K562 (cell line): ENCODE measurements around the gene UPF2. TPM values are rescaled to one million over a fixed set of nuclear protein-coding genes. Genes with fewer than 3 reads are reported as not detected.

Source experiments
- CHD1 ChIP-seq: fragments of 200-600 bp; sonication (generic); IDR thresholded peaks from one replicate; pipeline ENCODE4 v1.6.1; 2012; ENCODE audit warnings: mild to moderate bottlenecking, moderate library complexity, low read length, inconsistent platforms
- ETV1 ChIP-seq: fragments of 450-650 bp; conservative IDR thresholded peaks from 2 replicates; pipeline ENCODE4 v1.6.1; 2016; ENCODE audit warnings: missing genetic modification characterization, control low read depth, low read depth, missing compliant biosample characterization
- FIP1L1 ChIP-seq: fragments of 200-400 bp; formaldehyde crosslinking; IDR thresholded peaks from 2 replicates; pipeline ENCODE4 v1.6.1; 2018; ENCODE audit warnings: mild to moderate bottlenecking, low read depth, low read length; ENCODE audit not compliant: poor library complexity, severe bottlenecking
- FOXM1 ChIP-seq, 2 experiments: fragments of 450-650 bp in 1 of 2; sonication (generic) in 1 of 2; formaldehyde crosslinking in 1 of 2; IDR thresholded peaks; 2 replicates each; pipeline versions ENCODE4 v1.6.1 to v1.9.0; 2017 to 2022; ENCODE audit warnings: low read depth in 2 of 2, mild to moderate bottlenecking in 2 of 2, missing genetic modification reagents in 1 of 2, moderate library complexity in 1 of 2
- HNRNPLL ChIP-seq: fragments of 200-400 bp; formaldehyde crosslinking; IDR thresholded peaks from 2 replicates; pipeline ENCODE4 v1.6.1; 2017; ENCODE audit warnings: low read length, low read depth, mild to moderate bottlenecking; ENCODE audit not compliant: poor library complexity, severe bottlenecking
- MAFK ChIP-seq: IDR thresholded peaks from 2 replicates; pipeline ENCODE4 v1.6.1; 2011; ENCODE audit warnings: low read length, improper control_type of control experiment
- MAZ ChIP-seq, 2 experiments: fragments of 450-650 bp in 1 of 2; sonication (generic) in 1 of 2; formaldehyde crosslinking; IDR thresholded peaks in 1 of 2; conservative IDR thresholded peaks in 1 of 2; 2 replicates each; pipeline versions ENCODE4 v1.4.0 to v1.5.0; 2020; ENCODE audit warnings: mild to moderate bottlenecking in 1 of 2, missing genetic modification reagents in 1 of 2
- MIER1 ChIP-seq: fragments of 450-650 bp; IDR thresholded peaks from 2 replicates; pipeline ENCODE4 v1.6.1; 2016; ENCODE audit warnings: antibody characterized with exemption, mild to moderate bottlenecking, low read depth
- NFRKB ChIP-seq: fragments of 450-650 bp; IDR thresholded peaks from 2 replicates; pipeline ENCODE4 v1.6.1; 2016; ENCODE audit warnings: low read depth
- NRF1 ChIP-seq, 2 experiments: fragments of 450-650 bp; IDR thresholded peaks in 1 of 2; conservative IDR thresholded peaks in 1 of 2; 2 replicates each; pipeline ENCODE4 v1.6.1; 2014; ENCODE audit warnings: mild to moderate bottlenecking in 2 of 2
- ZBTB8A ChIP-seq: fragments of 450-650 bp; IDR thresholded peaks from 2 replicates; pipeline ENCODE4 v1.6.1; 2018; ENCODE audit warnings: mild to moderate bottlenecking, moderate library complexity; ENCODE audit not compliant: partially characterized antibody
- ZC3H11A ChIP-seq: IDR thresholded peaks from 2 replicates; pipeline ENCODE4 v1.6.1; 2012; ENCODE audit warnings: low read depth, low read length, improper control_type of control experiment
- ZNF143 ChIP-seq: sonication (generic); formaldehyde crosslinking; IDR thresholded peaks from 2 replicates; pipeline ENCODE4 v1.9.0; 2022; ENCODE audit warnings: mild to moderate bottlenecking, missing genetic modification reagents
- ZNF699 ChIP-seq: fragments of 250-450 bp; sonication (Bioruptor Pico); IDR thresholded peaks from 2 replicates; pipeline ENCODE4 v1.8.0; 2021; ENCODE audit warnings: mild to moderate bottlenecking, moderate library complexity; ENCODE audit not compliant: insufficient replicate concordance
- ZNF76 ChIP-seq: fragments of 250-450 bp; sonication (Bioruptor Pico); IDR thresholded peaks from 2 replicates; pipeline ENCODE4 v1.4.0; 2020; ENCODE audit warnings: mild to moderate bottlenecking, moderate library complexity, borderline replicate concordance
- ZNF79 ChIP-seq: fragments of 250-450 bp; sonication (Bioruptor Pico); IDR thresholded peaks from 2 replicates; pipeline ENCODE4 v1.4.0; 2020; ENCODE audit warnings: low read depth, mild to moderate bottlenecking, moderate library complexity
- polyA plus RNA-seq, 8 experiments: library from polyadenylated mRNA; depleted of rRNA in 4 of 8; stranded (reverse) in 5 of 8; unstranded in 3 of 8; fragments of >200 nt; fragmentation: Nextera tagmentation in 2 of 8; fragmentation: Illumina TruSeq in 1 of 8; extraction: Ambion mirVana in 2 of 8; extraction: Trizol in 1 of 8; gene quantifications; 2 replicates each; pipeline versions ENCODE4 v1.2.1 to v1.2.3, GENCODE V29; 2011 to 2014; ENCODE audit warnings: inconsistent platforms in 1 of 8, missing spikeins in 1 of 8
- total RNA-seq, 7 experiments: library from RNA; depleted of rRNA in 6 of 7; stranded (reverse); fragments of >200 nt in 6 of 7; fragmentation: Illumina TruSeq in 2 of 7; extraction: Trizol in 2 of 7; gene quantifications; 2 replicates each; pipeline versions ENCODE4 v1.2.1 to v1.2.3, GENCODE V29; 2011 to 2021; ENCODE audit warnings: low replicate concordance in 1 of 7
- TF ChIP-seq, protein P1 (sequence below), 2 experiments: IDR thresholded peaks; 2 replicates each; pipeline ENCODE4 v1.6.1; 2011; ENCODE audit warnings: borderline replicate concordance in 1 of 2, control low read depth in 1 of 2, low read depth in 1 of 2, low read length in 1 of 2, mild to moderate bottlenecking in 1 of 2, mixed read lengths in 1 of 2, moderate library complexity in 1 of 2; ENCODE audit not compliant: insufficient read depth in 1 of 2, insufficient read length in 1 of 2, poor library complexity in 1 of 2, severe bottlenecking in 1 of 2; ENCODE audit errors: extremely low read depth in 1 of 2
- TF ChIP-seq, protein P2 (sequence below): sonication (generic); formaldehyde crosslinking; IDR thresholded peaks from 2 replicates; pipeline ENCODE4 v1.8.1; 2023; ENCODE audit warnings: mild to moderate bottlenecking, missing genetic modification reagents
- TF ChIP-seq, protein P3 (sequence below): fragments of 450-650 bp; formaldehyde crosslinking; IDR thresholded peaks from 2 replicates; pipeline ENCODE4 v1.4.0; 2020; ENCODE audit warnings: mild to moderate bottlenecking, moderate library complexity
- TF ChIP-seq, protein P4 (sequence below), 3 experiments: IDR thresholded peaks in 2 of 3; conservative IDR thresholded peaks in 1 of 3; 2 replicates each; pipeline ENCODE4 v1.5.1; 2011 to 2012; ENCODE audit warnings: low read length in 3 of 3, mild to moderate bottlenecking in 3 of 3, control low read depth in 2 of 3, improper control_type of control experiment in 1 of 3, inconsistent platforms in 1 of 3, low read depth in 1 of 3, mixed read lengths in 1 of 3, moderate library complexity in 1 of 3; ENCODE audit not compliant: insufficient read depth in 2 of 3

The UPF2 gene
- total and polyA plus RNA-seq, 9 of the 15 experiments (the other 6 are each of a cell fraction or from before 2014, with no cell fraction given) = 13.9 to 37.7 (median 23.7) TPM

DNA sequence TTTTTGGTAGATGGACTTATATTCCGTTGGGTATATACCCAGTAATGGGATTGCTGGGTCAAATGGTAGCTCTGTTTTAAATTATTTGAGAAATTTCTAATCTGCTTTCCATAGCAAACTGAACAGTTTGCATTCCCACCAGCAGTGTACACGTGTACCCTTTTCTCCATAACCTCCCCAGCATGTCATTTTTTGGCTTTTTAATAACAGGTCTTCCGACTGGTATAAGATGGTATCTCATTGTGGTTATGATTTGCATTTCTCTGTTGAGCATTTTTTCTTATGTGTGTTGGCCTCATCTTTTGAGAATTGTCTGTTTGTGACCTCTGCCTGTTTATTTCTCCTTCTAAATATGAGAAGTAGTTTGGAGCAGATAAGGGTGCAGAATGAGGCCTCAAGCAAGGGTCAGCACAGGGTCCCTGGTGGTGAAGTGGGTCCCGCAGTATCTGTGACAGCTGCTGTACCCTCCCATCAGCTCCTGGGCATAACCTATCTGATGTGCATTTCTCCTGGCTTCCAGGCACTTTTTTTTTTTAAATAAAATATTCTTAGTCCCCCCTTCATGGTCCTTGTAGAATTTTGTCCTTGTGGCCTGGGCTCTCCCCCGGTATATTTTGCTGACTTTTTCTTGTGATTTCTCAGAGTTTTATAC lies 145.9 kb downstream of the UPF2 start (continued):
- TF ChIP-seq NRF1 (conservative IDR thresholded peaks at IDR 0.05 in 1 of 2, IDR thresholded peaks at IDR 0.05 in 1 of 2) = no peak
- no peak for TF ChIP-seq MAFK
- peak; percentile 28; the same call in 1 of the 2 replicates for TF ChIP-seq NFRKB
- no peak for TF ChIP-seq ZNF699 (CRISPR knock-in tag)
- no peak for TF ChIP-seq MIER1
- TF ChIP-seq ZNF79 = no peak
- TF ChIP-seq, protein P1, sequence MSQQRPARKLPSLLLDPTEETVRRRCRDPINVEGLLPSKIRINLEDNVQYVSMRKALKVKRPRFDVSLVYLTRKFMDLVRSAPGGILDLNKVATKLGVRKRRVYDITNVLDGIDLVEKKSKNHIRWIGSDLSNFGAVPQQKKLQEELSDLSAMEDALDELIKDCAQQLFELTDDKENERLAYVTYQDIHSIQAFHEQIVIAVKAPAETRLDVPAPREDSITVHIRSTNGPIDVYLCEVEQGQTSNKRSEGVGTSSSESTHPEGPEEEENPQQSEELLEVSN (IDR thresholded peaks at IDR 0.05; ENCODE audit: borderline replicate concordance in 1 of 2, extremely low read depth in 1 of 2, insufficient read depth in 1 of 2, insufficient read length in 1 of 2, low read depth in 1 of 2, low read length in 1 of 2, poor library complexity in 1 of 2, severe bottlenecking in 1 of 2) = no peak
- TF ChIP-seq, protein P2, sequence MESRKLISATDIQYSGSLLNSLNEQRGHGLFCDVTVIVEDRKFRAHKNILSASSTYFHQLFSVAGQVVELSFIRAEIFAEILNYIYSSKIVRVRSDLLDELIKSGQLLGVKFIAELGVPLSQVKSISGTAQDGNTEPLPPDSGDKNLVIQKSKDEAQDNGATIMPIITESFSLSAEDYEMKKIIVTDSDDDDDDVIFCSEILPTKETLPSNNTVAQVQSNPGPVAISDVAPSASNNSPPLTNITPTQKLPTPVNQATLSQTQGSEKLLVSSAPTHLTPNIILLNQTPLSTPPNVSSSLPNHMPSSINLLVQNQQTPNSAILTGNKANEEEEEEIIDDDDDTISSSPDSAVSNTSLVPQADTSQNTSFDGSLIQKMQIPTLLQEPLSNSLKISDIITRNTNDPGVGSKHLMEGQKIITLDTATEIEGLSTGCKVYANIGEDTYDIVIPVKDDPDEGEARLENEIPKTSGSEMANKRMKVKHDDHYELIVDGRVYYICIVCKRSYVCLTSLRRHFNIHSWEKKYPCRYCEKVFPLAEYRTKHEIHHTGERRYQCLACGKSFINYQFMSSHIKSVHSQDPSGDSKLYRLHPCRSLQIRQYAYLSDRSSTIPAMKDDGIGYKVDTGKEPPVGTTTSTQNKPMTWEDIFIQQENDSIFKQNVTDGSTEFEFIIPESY (CRISPR knock-in tag) = no peak
- TF ChIP-seq, protein P3, sequence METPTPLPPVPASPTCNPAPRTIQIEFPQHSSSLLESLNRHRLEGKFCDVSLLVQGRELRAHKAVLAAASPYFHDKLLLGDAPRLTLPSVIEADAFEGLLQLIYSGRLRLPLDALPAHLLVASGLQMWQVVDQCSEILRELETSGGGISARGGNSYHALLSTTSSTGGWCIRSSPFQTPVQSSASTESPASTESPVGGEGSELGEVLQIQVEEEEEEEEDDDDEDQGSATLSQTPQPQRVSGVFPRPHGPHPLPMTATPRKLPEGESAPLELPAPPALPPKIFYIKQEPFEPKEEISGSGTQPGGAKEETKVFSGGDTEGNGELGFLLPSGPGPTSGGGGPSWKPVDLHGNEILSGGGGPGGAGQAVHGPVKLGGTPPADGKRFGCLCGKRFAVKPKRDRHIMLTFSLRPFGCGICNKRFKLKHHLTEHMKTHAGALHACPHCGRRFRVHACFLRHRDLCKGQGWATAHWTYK (CRISPR knock-in tag) = no peak
- no peak for TF ChIP-seq ZC3H11A
- no peak for TF ChIP-seq FIP1L1
- no peak for TF ChIP-seq ETV1 (tag)
- TF ChIP-seq HNRNPLL = no peak
- no peak for TF ChIP-seq ZNF76 (CRISPR knock-in tag)
- TF ChIP-seq, protein P4, sequence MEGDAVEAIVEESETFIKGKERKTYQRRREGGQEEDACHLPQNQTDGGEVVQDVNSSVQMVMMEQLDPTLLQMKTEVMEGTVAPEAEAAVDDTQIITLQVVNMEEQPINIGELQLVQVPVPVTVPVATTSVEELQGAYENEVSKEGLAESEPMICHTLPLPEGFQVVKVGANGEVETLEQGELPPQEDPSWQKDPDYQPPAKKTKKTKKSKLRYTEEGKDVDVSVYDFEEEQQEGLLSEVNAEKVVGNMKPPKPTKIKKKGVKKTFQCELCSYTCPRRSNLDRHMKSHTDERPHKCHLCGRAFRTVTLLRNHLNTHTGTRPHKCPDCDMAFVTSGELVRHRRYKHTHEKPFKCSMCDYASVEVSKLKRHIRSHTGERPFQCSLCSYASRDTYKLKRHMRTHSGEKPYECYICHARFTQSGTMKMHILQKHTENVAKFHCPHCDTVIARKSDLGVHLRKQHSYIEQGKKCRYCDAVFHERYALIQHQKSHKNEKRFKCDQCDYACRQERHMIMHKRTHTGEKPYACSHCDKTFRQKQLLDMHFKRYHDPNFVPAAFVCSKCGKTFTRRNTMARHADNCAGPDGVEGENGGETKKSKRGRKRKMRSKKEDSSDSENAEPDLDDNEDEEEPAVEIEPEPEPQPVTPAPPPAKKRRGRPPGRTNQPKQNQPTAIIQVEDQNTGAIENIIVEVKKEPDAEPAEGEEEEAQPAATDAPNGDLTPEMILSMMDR (IDR thresholded peaks at IDR 0.05 in 2 of 3, conservative IDR thresholded peaks at IDR 0.05 in 1 of 3; ENCODE audit: insufficient read depth in 2 of 3, low read depth in 1 of 3, low read length in 3 of 3) = no peak
- no peak for TF ChIP-seq FOXM1 (IDR thresholded peaks at IDR 0.05; ENCODE audit: low read depth)
- no peak for TF ChIP-seq FOXM1 (CRISPR knock-in tag; IDR thresholded peaks at IDR 0.05; ENCODE audit: low read depth)
- no peak for TF ChIP-seq ZBTB8A
- no peak for TF ChIP-seq ZNF143 (CRISPR knock-in tag)
- no peak for TF ChIP-seq CHD1
- no peak for TF ChIP-seq MAZ (CRISPR knock-in tag; conservative IDR thresholded peaks at IDR 0.05 in 1 of 2, IDR thresholded peaks at IDR 0.05 in 1 of 2)
